Immature natural killer cell (primary cell): ENCODE data around the gene BCL2. TPM values are rescaled to one million over a fixed set of nuclear protein-coding genes. Genes with fewer than 3 reads are reported as not detected.

Experiments
- DNase-seq, 3 donors: peaks; one replicate each; pipeline ENCODE4 v3.0.0; 2022; ENCODE audit warnings: mixed read lengths in 1 of 3
- H3K27ac Mint-ChIP-seq, 6 donors: one replicate each; pipeline ENCODE4 v1.8.0; 2020; ENCODE audit warnings: mixed read lengths in 6 of 6, mild to moderate bottlenecking in 5 of 6, inconsistent platforms in 4 of 6, moderate library complexity in 3 of 6
- H3K27me3 Mint-ChIP-seq, 3 donors: one replicate each; pipeline ENCODE4 v1.8.0; 2020 to 2021; ENCODE audit warnings: low read depth in 3 of 3, mild to moderate bottlenecking in 3 of 3, mixed read lengths in 3 of 3, moderate library complexity in 3 of 3, inconsistent platforms in 1 of 3
- H3K36me3 Mint-ChIP-seq, 3 donors: one replicate each; pipeline ENCODE4 v1.8.0; 2020; ENCODE audit warnings: mixed read lengths in 3 of 3, inconsistent platforms in 2 of 3, mild to moderate bottlenecking in 2 of 3
- H3K4me1 Mint-ChIP-seq, 2 donors: one replicate each; pipeline ENCODE4 v1.8.0; 2020; ENCODE audit warnings: inconsistent platforms in 2 of 2, mild to moderate bottlenecking in 2 of 2, mixed read lengths in 2 of 2, moderate library complexity in 1 of 2
- H3K4me3 Mint-ChIP-seq, 5 donors: one replicate each; pipeline ENCODE4 v1.8.0; 2020; ENCODE audit warnings: mild to moderate bottlenecking in 5 of 5, mixed read lengths in 5 of 5, inconsistent platforms in 3 of 5, moderate library complexity in 3 of 5
- H3K9me3 Mint-ChIP-seq, 6 donors: one replicate each; pipeline ENCODE4 v1.8.0; 2020; ENCODE audit warnings: mild to moderate bottlenecking in 6 of 6, mixed read lengths in 6 of 6, inconsistent platforms in 4 of 6, moderate library complexity in 3 of 6
- polyA plus RNA-seq, 3 donors: library from polyadenylated mRNA; unstranded; fragments of 300-500 nt; fragmentation: Illumina TruSeq; gene quantifications; one replicate each; pipeline ENCODE4 v1.2.3, GENCODE V29; 2021

The BCL2 gene
- polyA plus RNA-seq, 3 donors from 2014 or later: 5.1 to 8.0 (median 5.7) TPM

- peak overlapping the region; percentile 85 to 95 (median 89) for H3K4me3 Mint-ChIP-seq
- H3K27ac Mint-ChIP-seq: peak overlapping the region; percentile 63 to 95 (median 86)
- H3K27me3 Mint-ChIP-seq: peaks cover 11 to 19% (median 14%) of the 10 kb centered on the region in 3 donors
- H3K9me3 Mint-ChIP-seq: no peaks in the 10 kb centered on the region
- peaks cover 0 to 5% (median 0%) of the 10 kb centered on the region in 3 donors for H3K36me3 Mint-ChIP-seq
- no peak for DNase-seq
- peaks cover 46 to 56% of the 10 kb centered on the region in 2 donors for H3K4me1 Mint-ChIP-seq
Measured at GRCh38 chr18:63320975-63321265, 1.4 kb upstream of the BCL2 start.

DNA sequence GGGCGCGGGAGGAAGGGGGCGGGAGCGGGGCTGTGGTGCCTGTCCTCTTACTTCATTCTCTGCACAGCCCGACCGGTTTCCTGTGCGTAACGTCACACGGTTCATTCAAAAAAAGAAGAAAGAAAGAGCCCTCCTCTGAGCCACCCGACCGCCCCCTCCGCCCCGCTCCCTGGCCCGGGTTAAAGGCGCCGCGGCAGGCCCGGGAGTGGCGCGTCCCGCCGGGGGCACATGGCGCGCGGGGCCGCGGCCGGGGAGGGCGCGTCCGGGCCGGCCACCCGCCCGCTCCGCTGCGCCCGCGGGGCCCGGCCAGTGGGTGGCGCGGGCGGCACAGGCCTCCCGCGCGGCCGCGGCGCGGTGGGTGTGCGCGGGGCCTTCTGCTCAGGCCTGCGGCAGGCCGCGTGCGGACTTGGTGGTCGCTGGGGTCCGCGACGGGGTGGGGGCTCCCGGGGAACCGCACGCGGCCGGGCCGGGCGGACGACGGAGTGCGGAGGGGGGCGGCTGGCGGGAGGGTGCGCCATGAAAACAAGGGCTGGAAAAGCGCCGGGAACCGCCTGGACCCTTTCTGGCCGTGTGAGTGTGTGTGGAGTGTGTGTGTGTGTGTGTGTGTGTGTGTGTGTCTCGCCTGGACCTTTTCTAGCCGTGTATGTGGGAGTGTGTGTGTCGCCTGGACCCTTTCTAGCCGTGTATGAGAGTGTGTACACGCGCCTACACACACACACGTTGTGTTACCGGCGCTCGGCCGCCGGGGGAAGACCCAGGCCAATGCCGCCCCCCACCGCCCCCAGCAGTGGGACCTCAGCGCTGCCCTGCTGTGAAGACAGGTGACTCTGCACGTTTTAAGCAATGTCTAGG lies 780 bp upstream of the BCL2 start:
- peak overlapping the region; percentile 83 to 95 (median 86) for H3K27ac Mint-ChIP-seq

DNA sequence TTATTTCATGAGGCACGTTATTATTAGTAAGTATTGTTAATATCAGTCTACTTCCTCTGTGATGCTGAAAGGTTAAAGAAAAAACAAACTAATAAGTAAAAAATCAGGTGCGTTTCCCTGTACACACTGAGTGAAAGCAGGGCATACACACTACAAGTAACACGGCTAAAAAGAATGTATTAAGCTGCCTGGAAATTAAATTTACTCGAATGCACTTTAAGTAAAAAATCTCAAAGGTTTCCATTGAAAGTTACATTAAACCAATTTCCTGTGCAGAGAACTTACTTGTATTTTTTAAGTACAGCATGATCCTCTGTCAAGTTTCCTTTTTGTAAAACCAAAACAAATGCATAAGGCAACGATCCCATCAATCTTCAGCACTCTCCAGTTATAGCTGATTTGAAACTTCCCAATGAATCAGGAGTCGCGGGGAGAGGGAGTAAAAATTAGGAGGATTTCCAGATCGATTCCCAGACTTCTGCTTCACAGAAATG lies 633 bp downstream of the BCL2 start:
- Mint-ChIP-seq H3K9me3 (no peaks in the 10 kb centered on the region), H3K4me1 (peaks cover 64 to 76% of the 10 kb centered on the region in 2 donors), H3K4me3 (peak overlapping the region; percentile 93 to 100 (median 99)), H3K27me3 (peaks cover 11 to 19% (median 14%) of the 10 kb centered on the region in 3 donors), H3K36me3 (peaks cover 0 to 5% (median 0%) of the 10 kb centered on the region in 3 donors), H3K27ac (peak overlapping the region; percentile 89 to 98 (median 94))
- DNase-seq: no peak

More for the DNA sequence above, 780 bp upstream of the BCL2 start:
- no peaks in the 10 kb centered on the region for H3K9me3 Mint-ChIP-seq
- peak overlapping the region; percentile 85 to 95 (median 89) for H3K4me3 Mint-ChIP-seq
- H3K36me3 Mint-ChIP-seq: peaks cover 0 to 5% (median 0%) of the 10 kb centered on the region in 3 donors
- DNase-seq: peak; percentile 87 to 90 (median 88)
- H3K27me3 Mint-ChIP-seq: peaks cover 11 to 19% (median 14%) of the 10 kb centered on the region in 3 donors
- peaks cover 50 to 62% of the 10 kb centered on the region in 2 donors for H3K4me1 Mint-ChIP-seq

DNA sequence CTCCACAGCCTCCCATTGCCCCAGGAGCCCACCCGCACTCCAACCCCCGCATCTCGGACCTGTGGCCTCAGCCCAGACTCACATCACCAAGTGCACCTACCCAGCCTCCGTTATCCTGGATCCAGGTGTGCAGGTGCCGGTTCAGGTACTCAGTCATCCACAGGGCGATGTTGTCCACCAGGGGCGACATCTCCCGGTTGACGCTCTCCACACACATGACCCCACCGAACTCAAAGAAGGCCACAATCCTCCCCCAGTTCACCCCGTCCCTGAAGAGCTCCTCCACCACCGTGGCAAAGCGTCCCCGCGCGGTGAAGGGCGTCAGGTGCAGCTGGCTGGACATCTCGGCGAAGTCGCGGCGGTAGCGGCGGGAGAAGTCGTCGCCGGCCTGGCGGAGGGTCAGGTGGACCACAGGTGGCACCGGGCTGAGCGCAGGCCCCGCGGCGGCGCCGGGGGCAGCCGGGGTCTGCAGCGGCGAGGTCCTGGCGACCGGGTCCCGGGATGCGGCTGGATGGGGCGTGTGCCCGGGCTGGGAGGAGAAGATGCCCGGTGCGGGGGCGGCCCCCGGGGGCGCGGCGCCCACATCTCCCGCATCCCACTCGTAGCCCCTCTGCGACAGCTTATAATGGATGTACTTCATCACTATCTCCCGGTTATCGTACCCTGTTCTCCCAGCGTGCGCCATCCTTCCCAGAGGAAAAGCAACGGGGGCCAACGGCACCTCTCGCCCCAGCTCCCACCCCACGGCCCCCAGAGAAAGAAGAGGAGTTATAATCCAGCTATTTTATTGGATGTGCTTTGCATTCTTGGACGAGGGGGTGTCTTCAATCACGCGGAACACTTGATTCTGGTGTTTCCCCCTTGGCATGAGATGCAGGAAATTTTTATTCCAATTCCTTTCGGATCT lies 1.3 kb downstream of the BCL2 start:
- H3K27ac Mint-ChIP-seq: peak overlapping the region; percentile 89 to 98 (median 94)
- peak; percentile 68 to 78 (median 69) for DNase-seq
- no peaks in the 10 kb centered on the region for H3K9me3 Mint-ChIP-seq
- H3K27me3 Mint-ChIP-seq: peaks cover 11 to 19% (median 14%) of the 10 kb centered on the region in 3 donors
- H3K4me1 Mint-ChIP-seq: peaks cover 71 to 82% of the 10 kb centered on the region in 2 donors
- peaks cover 0 to 5% (median 0%) of the 10 kb centered on the region in 3 donors for H3K36me3 Mint-ChIP-seq
- H3K4me3 Mint-ChIP-seq: peak overlapping the region; percentile 93 to 100 (median 99)

DNA sequence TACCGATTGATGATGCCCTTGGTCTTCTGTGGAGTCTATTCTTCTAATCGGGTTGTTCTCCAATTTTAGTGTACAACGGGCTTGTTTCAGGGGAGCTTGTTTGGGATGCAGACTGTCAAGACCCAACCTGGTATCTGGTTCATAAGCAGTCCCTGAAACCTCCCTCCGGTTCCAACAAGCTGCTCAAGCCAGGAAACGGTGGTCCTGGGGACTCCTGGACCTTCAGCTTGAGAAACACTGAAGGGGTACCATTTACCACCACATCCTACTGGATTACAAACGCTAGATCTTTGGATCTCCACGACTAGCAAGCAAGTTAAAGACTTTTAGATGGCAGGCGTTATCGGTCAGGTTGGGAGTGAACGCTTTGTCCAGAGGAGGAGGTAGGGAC lies 2.0 kb downstream of the BCL2 start:
- H3K27me3 Mint-ChIP-seq: peaks cover 12 to 19% (median 14%) of the 10 kb centered on the region in 3 donors
- peak overlapping the region; percentile 81 to 94 (median 93) for H3K4me3 Mint-ChIP-seq
- DNase-seq: no peak
- peaks cover 72 to 82% of the 10 kb centered on the region in 2 donors for H3K4me1 Mint-ChIP-seq
- peaks cover 0 to 5% (median 0%) of the 10 kb centered on the region in 3 donors for H3K36me3 Mint-ChIP-seq
- no peaks in the 10 kb centered on the region for H3K9me3 Mint-ChIP-seq
- peak overlapping the region; percentile 82 to 95 (median 88) for H3K27ac Mint-ChIP-seq

DNA sequence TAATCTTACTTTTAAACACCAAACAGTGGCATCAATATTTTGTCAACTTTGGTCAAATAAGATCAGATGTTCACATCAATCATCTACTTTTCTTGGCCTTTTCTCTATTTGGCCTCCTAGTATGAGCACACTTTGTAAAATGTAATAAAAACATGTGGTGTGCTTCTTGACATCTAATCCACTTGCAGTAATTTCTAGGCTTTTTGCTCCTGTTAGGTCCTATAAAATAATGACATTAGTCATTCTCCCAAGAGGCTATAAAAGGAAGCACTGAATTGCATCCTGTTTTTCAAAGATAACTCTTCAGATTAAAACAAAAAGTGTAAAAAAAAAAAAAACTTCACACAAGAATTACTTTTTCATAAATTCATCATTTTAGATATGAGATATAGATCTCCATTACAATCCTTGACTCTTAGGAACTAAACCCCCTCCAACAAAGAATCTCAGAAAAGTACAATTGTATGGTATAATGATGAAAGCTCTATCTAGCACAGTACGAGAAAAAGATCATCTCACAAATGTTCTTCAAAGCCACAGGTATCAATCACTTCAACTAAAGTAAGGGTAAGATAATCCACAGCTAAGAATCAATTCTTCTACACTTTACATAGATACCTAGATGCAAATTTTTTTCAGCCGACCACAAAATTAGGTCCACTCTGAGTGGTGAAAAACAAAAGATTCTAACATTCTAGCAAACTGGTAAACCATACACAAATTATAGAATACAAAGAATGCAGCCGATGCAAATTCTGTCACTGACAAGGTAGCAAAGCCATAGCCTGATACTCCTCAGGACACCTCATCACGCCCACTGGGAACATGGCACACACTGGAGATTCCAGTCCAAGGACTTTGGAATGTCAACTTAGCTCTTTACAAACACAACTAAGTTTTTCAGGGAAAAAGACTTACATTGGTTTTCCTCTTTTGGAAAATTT lies 2.7 kb downstream of the BCL2 start:
- Mint-ChIP-seq H3K4me1 (peaks cover 78 to 83% of the 10 kb centered on the region in 2 donors), H3K9me3 (no peaks in the 10 kb centered on the region)

GRCh38 chr18:63315876-63316275 lies 3.7 kb downstream of the BCL2 start:
- Mint-ChIP-seq H3K36me3 (peaks cover 0 to 5% (median 0%) of the 10 kb centered on the region in 3 donors), H3K9me3 (no peaks in the 10 kb centered on the region), H3K4me3 (peak overlapping the region; percentile 28 to 94 (median 81)), H3K27me3 (peaks cover 10 to 18% (median 14%) of the 10 kb centered on the region in 3 donors), H3K4me1 (peaks cover 81 to 87% of the 10 kb centered on the region in 2 donors), H3K27ac (peak overlapping the region in 5 of 6 donors; percentile 29 to 70 (median 63))
- no peak for DNase-seq

More for the DNA sequence above, 2.7 kb downstream of the BCL2 start:
- peaks cover 12 to 19% (median 14%) of the 10 kb centered on the region in 3 donors for H3K27me3 Mint-ChIP-seq
- peaks cover 0 to 5% (median 0%) of the 10 kb centered on the region in 3 donors for H3K36me3 Mint-ChIP-seq
- no peak for DNase-seq
- peak overlapping the region; percentile 82 to 95 (median 88) for H3K27ac Mint-ChIP-seq
- peak overlapping the region; percentile 81 to 94 (median 93) for H3K4me3 Mint-ChIP-seq

DNA sequence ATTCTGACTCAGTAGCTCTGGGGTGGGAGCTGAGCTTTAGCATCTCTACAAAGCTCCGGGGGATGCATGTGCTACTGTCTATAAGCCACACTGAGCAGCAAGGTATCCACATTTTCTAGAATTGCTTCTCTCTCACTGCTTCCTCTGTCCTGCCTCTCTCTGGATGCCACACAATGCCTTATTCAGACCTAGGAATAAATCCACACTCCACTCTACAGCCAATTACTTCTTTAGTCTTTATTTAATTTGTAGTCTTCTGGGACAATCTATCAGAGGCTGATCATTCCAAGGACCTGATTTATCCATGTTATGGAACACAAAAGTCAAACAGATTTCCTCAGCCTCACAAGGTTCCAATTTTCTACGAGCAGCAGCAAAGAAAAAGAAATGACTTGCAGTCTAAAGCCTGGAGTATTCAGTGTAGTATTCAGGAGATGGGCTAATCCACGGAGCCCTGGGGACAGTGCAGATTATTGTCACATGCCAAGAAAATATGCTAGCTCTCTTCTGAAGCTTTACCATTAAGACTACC lies 4.4 kb downstream of the BCL2 start:
- H3K36me3 Mint-ChIP-seq: peaks cover 0 to 5% (median 3%) of the 10 kb centered on the region in 3 donors
- no peaks in the 10 kb centered on the region for H3K9me3 Mint-ChIP-seq

GRCh38 chr18:63314062-63314790 lies 5.3 kb downstream of the BCL2 start:
- peak overlapping the region; percentile 2 to 94 (median 50) for H3K4me3 Mint-ChIP-seq

More for the DNA sequence above, 4.4 kb downstream of the BCL2 start:
- Mint-ChIP-seq H3K4me3 (peak overlapping the region in 4 of 5 donors; percentile 1 to 94 (median 62)), H3K27me3 (peaks cover 6 to 14% (median 14%) of the 10 kb centered on the region in 3 donors), H3K27ac (peak overlapping the region; percentile 4 to 86 (median 45)), H3K4me1 (peaks cover 81 to 92% of the 10 kb centered on the region in 2 donors)
- DNase-seq: no peak

GRCh38 chr18:63313396-63313917 lies 6.1 kb downstream of the BCL2 start:
- peak overlapping the region in 4 of 5 donors; percentile 16 to 94 (median 65) for H3K4me3 Mint-ChIP-seq
- no peaks in the 10 kb centered on the region for H3K9me3 Mint-ChIP-seq
- peaks cover 2 to 5% (median 3%) of the 10 kb centered on the region in 3 donors for H3K27me3 Mint-ChIP-seq
- H3K4me1 Mint-ChIP-seq: peaks cover 80 to 95% of the 10 kb centered on the region in 2 donors
- H3K27ac Mint-ChIP-seq: peak overlapping the region; percentile 15 to 86 (median 68)
- peaks cover 0 to 4% (median 0%) of the 10 kb centered on the region in 3 donors for H3K36me3 Mint-ChIP-seq
- no peak for DNase-seq

More at GRCh38 chr18:63314062-63314790, 5.3 kb downstream of the BCL2 start:
- Mint-ChIP-seq H3K4me1 (peaks cover 84 to 97% of the 10 kb centered on the region in 2 donors), H3K9me3 (no peaks in the 10 kb centered on the region), H3K36me3 (peaks cover 0 to 5% (median 4%) of the 10 kb centered on the region in 3 donors), H3K27me3 (peaks cover 5 to 11% (median 8%) of the 10 kb centered on the region in 3 donors), H3K27ac (peak overlapping the region; percentile 4 to 86 (median 62))
- DNase-seq: no peak

DNA sequence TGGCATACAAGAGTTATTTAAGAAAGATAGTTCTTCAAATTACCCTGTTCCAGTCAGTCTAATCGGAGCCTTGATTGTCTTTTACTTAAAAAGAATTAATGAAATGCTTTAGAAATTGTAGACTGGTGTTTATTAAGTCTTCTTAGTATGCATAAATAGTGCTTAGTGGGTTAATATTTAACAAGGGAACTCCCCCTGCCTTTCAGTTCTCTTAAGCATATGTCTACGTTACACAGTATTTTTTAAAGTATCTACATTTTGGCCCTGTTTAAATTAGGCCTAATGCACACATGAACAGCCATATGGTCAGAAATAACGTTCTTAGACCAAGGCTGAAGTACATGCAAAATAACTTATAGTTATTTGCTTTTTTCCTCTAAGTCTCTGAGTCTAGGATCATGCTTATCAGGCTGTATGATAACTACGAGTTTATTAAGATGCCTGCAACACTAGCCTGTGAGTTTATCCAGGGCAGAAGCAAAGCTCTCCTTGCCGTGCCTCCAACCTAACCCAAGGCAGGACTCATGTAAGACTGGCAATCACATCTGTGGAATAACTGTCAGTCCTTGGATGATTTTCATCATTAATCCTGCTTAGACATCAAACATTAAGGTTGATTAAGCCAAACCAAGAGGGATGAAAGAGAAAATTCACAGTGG lies 6.7 kb downstream of the BCL2 start:
- H3K27ac Mint-ChIP-seq: peak overlapping the region in 5 of 6 donors; percentile 55 to 86 (median 78)
- H3K27me3 Mint-ChIP-seq: peaks cover under 1 to 5% (median 2%) of the 10 kb centered on the region in 3 donors
- peaks cover 82 to 94% of the 10 kb centered on the region in 2 donors for H3K4me1 Mint-ChIP-seq
- no peaks in the 10 kb centered on the region for H3K9me3 Mint-ChIP-seq
- peaks cover 0 to 4% (median 0%) of the 10 kb centered on the region in 3 donors for H3K36me3 Mint-ChIP-seq
- H3K4me3 Mint-ChIP-seq: peak overlapping the region in 4 of 5 donors; percentile 16 to 94 (median 65)
- no peak for DNase-seq
